GM12878 (cell line): ENCODE data around the gene PKMYT1.

Source experiments
- CHD1 ChIP-seq: IDR thresholded peaks from 2 replicates; pipeline ENCODE4 v1.6.1; 2012; ENCODE audit warnings: low read depth, low read length, improper control_type of control experiment
- HDAC6 ChIP-seq: fragments of 200-600 bp; sonication (generic); IDR thresholded peaks from one replicate; pipeline ENCODE4 v1.8.0; 2017; ENCODE audit warnings: antibody characterized with exemption; ENCODE audit not compliant: unreplicated experiment
- USF2 ChIP-seq: IDR thresholded peaks from 2 replicates; pipeline ENCODE4 v1.6.1; 2011; ENCODE audit warnings: low read depth, low read length, improper control_type of control experiment, borderline replicate concordance

DNA sequence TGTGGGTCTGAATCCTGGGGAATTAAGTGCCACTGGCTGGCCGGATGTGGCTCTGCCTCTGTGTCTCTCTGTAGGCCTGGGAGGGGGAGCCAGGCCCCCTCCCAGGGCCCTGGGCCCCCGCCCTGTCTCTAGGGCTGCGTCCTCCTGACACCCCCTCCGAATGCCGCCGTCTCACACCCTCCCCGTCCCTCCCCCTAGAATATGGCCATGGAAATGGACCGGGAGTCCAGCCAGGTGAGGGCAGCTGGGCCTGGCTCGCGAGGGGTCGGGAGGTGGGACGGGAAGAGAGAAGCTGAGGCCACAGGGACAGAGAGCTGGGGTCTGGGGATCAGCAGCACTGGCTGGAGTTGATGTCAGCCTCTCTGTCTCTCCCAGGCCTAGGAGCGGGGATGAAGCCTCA, 16.1 kb upstream of the PKMYT1 start:
- TF ChIP-seq CHD1 (no peak), USF2 (no peak), HDAC6 (no peak)
